Spinal cord (tissue), 10 donors: ENCODE data around the gene TAS1R3. TPM values are rescaled to one million over a fixed set of nuclear protein-coding genes. Genes with fewer than 3 reads are reported as not detected.

Source experiments
- DNase-seq, 6 donors: peaks; one replicate each; pipeline versions ENCODE4 v3.0.0 to v3.0.0-alpha.2; 2013 to 2015; ENCODE audit warnings: low spot score in 6 of 6, low read depth in 4 of 6
- H3K27ac ChIP-seq: one replicate; pipeline ENCODE4 v1.5.1; 2013; ENCODE audit warnings: low read depth, low read length, control low read depth
- H3K27me3 ChIP-seq: one replicate; pipeline ENCODE4 v1.6.1; 2013; ENCODE audit warnings: low read length; ENCODE audit not compliant: control insufficient read depth, insufficient read depth
- H3K36me3 ChIP-seq: one replicate; pipeline ENCODE4 v1.6.1; 2013; ENCODE audit warnings: low read length; ENCODE audit not compliant: control insufficient read depth, insufficient read depth
- H3K4me1 ChIP-seq: one replicate; pipeline ENCODE4 v1.6.1; 2013; ENCODE audit warnings: low read length; ENCODE audit not compliant: control insufficient read depth, insufficient read depth
- H3K4me3 ChIP-seq: one replicate; pipeline ENCODE4 v1.5.1; 2013; ENCODE audit warnings: low read depth, low read length, control low read depth
- H3K9me3 ChIP-seq: one replicate; pipeline ENCODE4 v1.6.1; 2013; ENCODE audit warnings: low read length; ENCODE audit not compliant: control insufficient read depth, insufficient read depth
- WGBS: methylation state at CpG from one replicate; pipeline ENCODE4 v1.1.5; 2013; ENCODE audit warnings: missing lambda C conversion rate; ENCODE audit not compliant: insufficient coverage; 5-methylcytosine and 5-hydroxymethylcytosine counted together
- long read RNA-seq, 4 donors: transcript quantifications; one replicate each; lab custom pipeline, GENCODE V29; 2026
- polyA plus RNA-seq, 2 donors: library from polyadenylated mRNA; unstranded; fragments of 120-200 nt; gene quantifications; one replicate each; pipeline ENCODE4 v1.2.1, GENCODE V29; 2013; ENCODE audit not compliant: insufficient read length in 2 of 2
- total RNA-seq, 2 donors: library from RNA; depleted of rRNA in 1 of 2; stranded (reverse); fragments of 120-200 nt in 1 of 2; fragments of >200 nt in 1 of 2; gene quantifications; one replicate each; pipeline versions ENCODE4 v1.2.3 to v1.2.4, GENCODE V29; 2013 to 2014
- donor health status: healthy.

Gene TAS1R3
- under 1 TPM; 0.10 to 0.44 TPM for total RNA-seq
- under 1 TPM; 0.86 to 0.98 TPM for polyA plus RNA-seq
- long read RNA-seq, donor 1, result 0 reads
- long read RNA-seq, donor 2, result 0 reads
- long read RNA-seq, donor 3, result 0 reads
- long read RNA-seq, donor 4, partial matches to known transcripts, result 58 of 58 reads
- long read RNA-seq, donor 4, other reads (novel, unspliced or antisense), result 0 of 58 reads

DNA sequence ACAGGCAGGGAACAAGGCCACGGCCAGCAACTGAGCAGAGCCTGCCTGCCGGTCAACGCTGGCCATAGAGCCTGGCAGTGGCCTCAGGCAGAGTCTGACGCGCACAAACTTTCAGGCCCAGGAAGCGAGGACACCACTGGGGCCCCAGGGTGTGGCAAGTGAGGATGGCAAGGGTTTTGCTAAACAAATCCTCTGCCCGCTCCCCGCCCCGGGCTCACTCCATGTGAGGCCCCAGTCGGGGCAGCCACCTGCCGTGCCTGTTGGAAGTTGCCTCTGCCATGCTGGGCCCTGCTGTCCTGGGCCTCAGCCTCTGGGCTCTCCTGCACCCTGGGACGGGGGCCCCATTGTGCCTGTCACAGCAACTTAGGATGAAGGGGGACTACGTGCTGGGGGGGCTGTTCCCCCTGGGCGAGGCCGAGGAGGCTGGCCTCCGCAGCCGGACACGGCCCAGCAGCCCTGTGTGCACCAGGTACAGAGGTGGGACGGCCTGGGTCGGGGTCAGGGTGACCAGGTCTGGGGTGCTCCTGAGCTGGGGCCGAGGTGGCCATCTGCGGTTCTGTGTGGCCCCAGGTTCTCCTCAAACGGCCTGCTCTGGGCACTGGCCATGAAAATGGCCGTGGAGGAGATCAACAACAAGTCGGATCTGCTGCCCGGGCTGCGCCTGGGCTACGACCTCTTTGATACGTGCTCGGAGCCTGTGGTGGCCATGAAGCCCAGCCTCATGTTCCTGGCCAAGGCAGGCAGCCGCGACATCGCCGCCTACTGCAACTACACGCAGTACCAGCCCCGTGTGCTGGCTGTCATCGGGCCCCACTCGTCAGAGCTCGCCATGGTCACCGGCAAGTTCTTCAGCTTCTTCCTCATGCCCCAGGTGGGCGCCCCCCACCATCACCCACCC, at the start of gene TAS1R3:
TSS of gene TAS1R3 (plus strand) at position 213 of the 898 bp plus-strand sequence. CDS start at position 279, 66 bp downstream.
- 85% methylated on average over 41 of the region's 41 CpGs for WGBS
- Histone ChIP-seq H3K4me3 (no peak within 1 kb of the TSS), H3K4me1 (peaks cover 16% of the 10 kb centered on the region), H3K9me3 (no peaks in the 10 kb centered on the region), H3K36me3 (peaks cover 93% of the 10 kb centered on the region), H3K27me3 (no peaks in the 10 kb centered on the region), H3K27ac (no peak within 1 kb of the TSS)
- no peak for DNase-seq

DNA sequence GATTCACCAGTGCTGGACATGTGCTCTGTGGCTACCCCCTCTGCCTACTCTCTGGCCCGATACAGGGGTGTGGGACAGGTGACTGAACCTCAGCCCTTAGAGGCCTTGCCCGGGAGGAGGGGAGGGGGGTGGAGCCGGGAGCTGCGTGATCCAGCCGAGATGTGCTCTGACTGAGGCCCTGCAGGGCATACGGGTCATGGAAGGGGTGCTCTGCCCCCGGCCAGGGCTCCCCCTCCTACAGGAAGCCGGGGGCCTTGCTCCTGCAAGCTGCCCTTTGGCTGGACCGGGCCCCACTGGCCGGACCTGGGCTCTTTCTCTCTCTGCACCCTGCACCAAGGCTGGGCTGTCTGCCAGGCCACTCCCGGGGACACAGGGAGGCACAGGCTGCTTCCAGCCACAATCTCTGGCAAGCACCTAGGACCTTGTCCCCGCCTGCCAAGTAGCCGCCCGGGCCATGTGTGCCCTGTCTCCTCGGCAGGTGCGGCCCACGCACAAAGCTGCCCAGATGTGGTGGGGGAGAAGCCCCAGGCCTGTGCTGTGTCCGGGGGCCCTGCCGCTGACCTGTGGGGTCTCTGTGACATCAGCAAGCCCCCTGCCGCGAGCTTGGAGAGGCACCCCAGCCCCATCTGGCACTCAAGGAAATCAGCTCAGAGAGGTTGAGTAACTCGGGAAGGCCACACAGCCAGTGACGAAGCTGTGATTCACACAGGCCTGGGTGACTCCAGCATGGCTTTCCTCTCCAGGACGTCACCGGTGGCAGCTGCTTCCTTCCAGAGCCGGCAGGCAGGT, 49.4 kb upstream of the TAS1R3 start:
- 61% methylated on average over 25 of the region's 26 CpGs for WGBS
- H3K36me3 ChIP-seq, result peaks cover 25% of the 10 kb centered on the region
- H3K27ac ChIP-seq, result no peak overlapping the region
- H3K4me1 ChIP-seq, result peaks cover 7% of the 10 kb centered on the region
- no peaks in the 10 kb centered on the region for H3K9me3 ChIP-seq
- no peak for DNase-seq
- H3K4me3 ChIP-seq, result no peak overlapping the region
- no peaks in the 10 kb centered on the region for H3K27me3 ChIP-seq

DNA sequence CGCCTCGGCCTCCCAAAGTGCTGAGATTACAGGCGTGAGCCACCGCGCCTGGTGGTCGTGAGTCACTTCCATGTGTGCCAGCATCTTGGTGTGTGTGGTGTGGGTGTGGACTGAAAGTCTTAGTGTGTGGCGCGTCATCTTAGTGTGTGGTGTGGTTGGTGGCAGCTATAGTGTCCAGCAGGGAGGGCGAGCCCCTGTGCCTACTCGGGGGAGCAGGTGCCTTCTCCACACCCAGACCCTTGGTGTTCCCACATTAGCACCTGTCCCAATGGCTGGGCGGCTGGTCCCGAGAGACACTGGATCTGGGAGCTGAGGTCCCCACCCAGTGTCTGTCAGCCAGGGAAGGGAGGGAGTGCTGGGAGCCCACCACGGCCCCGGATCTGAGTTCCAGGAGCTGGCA, 48.1 kb upstream of the TAS1R3 start:
- H3K4me1 ChIP-seq, result peaks cover 7% of the 10 kb centered on the region
- 89% methylated on average over 11 of the region's 14 CpGs for WGBS
- H3K36me3 ChIP-seq, result peaks cover 31% of the 10 kb centered on the region
- DNase-seq, result no peak
- H3K27ac ChIP-seq, result no peak overlapping the region
- no peak overlapping the region for H3K4me3 ChIP-seq
- H3K27me3 ChIP-seq, result no peaks in the 10 kb centered on the region
- H3K9me3 ChIP-seq, result no peaks in the 10 kb centered on the region

DNA sequence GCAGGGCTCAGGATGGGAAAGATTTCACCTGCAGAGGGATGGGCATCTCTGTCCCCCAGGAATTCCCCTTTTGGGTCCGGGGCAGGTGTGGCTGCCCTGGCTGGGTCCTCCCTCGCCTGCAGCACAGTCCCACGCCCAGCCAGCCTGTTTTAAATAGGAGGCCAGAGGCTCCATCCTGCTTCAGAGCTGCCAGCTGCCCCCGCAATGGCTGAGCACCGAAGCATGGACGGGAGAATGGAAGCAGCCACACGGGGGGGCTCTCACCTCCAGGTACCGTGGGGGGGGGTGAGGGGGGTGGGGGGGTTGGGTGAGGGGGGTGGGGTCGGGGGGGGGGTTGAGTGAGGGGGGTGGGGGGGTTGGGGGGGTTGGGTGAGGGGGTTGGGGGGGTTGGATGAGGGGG, 47.3 kb upstream of the TAS1R3 start:
- no peaks in the 10 kb centered on the region for H3K9me3 ChIP-seq
- peaks cover 7% of the 10 kb centered on the region for H3K4me1 ChIP-seq
- H3K36me3 ChIP-seq, result peaks cover 31% of the 10 kb centered on the region
- no peak for DNase-seq
- H3K4me3 ChIP-seq, result no peak overlapping the region
- no peaks in the 10 kb centered on the region for H3K27me3 ChIP-seq
- 22% methylated on average over 3 of the region's 9 CpGs for WGBS
- H3K27ac ChIP-seq, result no peak overlapping the region

DNA sequence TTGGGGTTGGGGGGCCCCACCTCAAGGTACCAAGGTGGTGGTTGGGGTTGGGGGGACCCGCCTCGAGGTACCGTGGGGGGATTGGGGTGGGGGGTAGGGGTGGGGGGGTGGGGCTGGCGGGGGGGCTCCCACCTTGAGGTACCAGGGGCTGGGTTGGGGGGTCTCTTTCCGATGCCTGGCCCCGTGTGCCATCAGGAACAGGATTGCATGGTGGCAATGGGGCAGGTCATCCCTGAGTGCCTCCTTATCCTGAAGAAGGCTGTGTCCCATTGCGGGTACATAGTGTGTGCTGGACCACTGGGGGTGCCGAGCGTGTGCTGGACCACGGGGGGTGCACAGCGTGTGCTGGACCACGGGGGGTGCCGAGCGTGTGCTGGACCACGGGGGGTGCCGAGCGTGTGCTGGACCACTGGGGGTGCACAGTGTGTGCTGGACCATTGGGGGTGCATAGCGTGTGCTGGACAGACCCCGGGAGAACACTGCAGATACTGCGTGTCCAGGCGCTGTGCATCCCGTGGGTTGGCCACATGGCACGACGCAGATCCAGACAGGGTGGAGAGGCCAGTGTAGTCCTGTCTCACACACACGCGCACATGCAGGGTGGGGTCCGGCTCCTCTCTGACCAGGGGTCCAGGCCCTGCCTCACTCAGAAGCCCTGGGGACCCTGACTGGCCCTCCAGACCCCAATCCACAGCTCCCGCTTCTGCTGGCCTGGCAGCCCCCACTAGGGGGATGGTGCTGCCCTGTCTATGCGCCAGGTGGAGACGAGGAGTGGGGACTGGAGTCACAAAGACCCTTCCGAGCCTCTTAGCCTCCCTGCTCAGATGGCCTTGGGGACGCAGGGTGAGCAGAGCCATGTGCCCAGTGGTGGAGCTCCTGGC, 46.6 kb upstream of the TAS1R3 start:
- Histone ChIP-seq H3K4me3 (no peak overlapping the region), H3K4me1 (peaks cover 7% of the 10 kb centered on the region), H3K27ac (no peak overlapping the region), H3K9me3 (no peaks in the 10 kb centered on the region), H3K36me3 (peaks cover 28% of the 10 kb centered on the region), H3K27me3 (no peaks in the 10 kb centered on the region)
- WGBS, result 85% methylated on average over 28 of the region's 32 CpGs
- DNase-seq, result no peak

DNA sequence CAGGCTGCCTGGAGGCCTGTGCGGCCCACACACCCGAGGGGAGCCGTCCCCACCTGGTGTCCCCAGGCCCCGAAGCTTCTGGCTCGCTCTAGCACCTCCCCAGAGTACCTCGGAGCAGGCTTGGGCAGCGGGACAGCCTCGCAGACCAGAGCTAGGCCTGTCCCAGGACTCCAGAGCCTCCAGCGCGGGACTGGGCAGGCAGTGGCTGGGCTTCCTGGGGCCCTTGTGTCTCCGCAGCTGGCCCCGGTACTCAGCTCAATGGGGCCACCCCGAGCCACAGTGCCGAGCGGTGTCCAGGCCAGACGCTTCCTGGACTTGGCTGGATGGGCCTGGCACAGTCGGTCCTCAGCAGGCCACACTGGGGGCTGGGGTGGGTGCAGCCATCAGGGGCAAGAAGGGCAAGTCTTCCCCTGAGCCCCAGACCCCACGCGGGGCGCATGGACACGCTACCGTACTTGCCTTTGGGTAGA, 45.9 kb upstream of the TAS1R3 start:
- 85% methylated on average over 22 of the region's 22 CpGs for WGBS

DNA sequence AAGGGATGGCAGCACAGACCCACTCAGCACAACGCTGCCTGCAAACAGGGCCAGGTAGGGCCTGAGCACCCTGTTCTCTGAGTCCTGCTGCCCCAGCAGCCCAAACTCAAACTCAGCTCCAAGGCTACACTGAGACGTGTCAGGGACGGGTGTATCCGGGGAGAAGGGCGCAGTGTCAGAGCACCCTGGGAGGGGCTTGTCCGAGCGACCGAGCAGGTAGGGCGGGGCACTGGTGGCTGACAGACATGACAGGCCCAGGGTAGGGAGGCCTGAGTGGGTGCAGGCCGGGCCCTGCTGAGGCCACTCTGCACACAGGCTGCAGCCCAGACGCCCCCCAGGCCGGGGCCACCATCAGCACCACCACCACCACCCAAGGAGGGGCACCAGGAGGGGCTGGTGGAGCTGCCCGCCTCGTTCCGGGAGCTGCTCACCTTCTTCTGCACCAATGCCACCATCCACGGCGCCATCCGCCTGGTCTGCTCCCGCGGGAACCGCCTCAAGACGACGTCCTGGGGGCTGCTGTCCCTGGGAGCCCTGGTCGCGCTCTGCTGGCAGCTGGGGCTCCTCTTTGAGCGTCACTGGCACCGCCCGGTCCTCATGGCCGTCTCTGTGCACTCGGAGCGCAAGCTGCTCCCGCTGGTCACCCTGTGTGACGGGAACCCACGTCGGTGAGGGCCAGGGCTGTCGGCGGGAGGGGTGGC, 45.3 kb upstream of the TAS1R3 start:
- Histone ChIP-seq H3K4me3 (no peak overlapping the region), H3K27ac (no peak overlapping the region), H3K27me3 (no peaks in the 10 kb centered on the region), H3K36me3 (peaks cover 29% of the 10 kb centered on the region), H3K4me1 (peaks cover 11% of the 10 kb centered on the region), H3K9me3 (no peaks in the 10 kb centered on the region)
- WGBS, result 73% methylated on average over 37 of the region's 37 CpGs
- no peak for DNase-seq

More for the DNA sequence above, 45.9 kb upstream of the TAS1R3 start:
- DNase-seq, result no peak
- Histone ChIP-seq H3K4me3 (no peak overlapping the region), H3K27ac (no peak overlapping the region), H3K4me1 (peaks cover 7% of the 10 kb centered on the region), H3K27me3 (no peaks in the 10 kb centered on the region), H3K36me3 (peaks cover 26% of the 10 kb centered on the region), H3K9me3 (no peaks in the 10 kb centered on the region)

DNA sequence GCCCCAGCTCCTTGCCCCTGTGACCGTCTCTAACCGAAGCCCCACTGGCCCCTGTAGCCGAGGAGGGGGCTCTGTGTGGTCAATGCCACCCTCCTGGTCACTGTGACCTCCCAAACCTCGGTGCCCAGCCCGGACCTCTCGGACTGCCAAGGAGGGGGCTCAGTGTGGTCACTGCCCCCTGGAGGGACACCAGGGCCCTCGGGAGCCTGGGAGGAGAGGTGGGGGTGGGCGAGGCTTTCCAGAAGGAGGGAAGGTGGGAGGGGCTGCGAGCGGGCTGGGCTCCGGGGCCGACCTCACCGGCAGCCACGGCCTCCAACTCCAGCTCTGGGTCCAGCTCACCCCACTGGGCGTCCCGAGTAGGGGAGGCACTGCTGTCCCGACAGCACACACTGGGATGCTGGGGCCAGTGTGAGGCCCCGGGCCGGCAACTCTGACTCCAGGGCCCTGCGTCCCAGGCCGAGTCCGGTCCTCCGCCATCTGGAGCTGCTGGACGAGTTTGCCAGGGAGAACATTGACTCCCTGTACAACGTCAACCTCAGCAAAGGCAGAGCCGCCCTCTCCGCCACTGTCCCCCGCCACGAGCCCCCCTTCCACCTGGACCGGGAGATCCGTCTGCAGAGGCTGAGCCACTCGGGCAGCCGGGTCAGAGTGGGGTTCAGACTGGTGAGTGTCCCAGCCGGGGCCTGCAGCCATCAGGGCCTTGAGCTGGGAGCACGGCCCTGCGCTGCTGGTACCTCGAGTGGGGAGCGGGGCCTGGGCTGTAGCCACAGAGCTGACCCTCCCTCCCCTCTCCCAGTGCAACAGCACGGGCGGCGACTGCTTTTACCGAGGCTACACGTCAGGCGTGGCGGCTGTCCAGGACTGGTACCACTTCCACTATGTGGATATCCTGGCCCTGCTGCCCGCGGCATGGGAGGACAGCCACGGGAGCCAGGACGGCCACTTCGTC, 44.5 kb upstream of the TAS1R3 start:
- no peaks in the 10 kb centered on the region for H3K9me3 ChIP-seq
- H3K4me1 ChIP-seq, result peaks cover 19% of the 10 kb centered on the region
- 70% methylated on average over 47 of the region's 50 CpGs for whole genome bisulfite sequencing
- no peak for DNase-seq
- peaks cover 29% of the 10 kb centered on the region for H3K36me3 ChIP-seq
- H3K27me3 ChIP-seq, result no peaks in the 10 kb centered on the region
- no peak overlapping the region for H3K27ac ChIP-seq
- no peak overlapping the region for H3K4me3 ChIP-seq
